CMK (cell line): ENCODE measurements around the gene TMEM144.

Experiments used
- DNase-seq: peaks from one replicate; pipeline ENCODE4 v3.0.0-alpha.2; 2010; ENCODE audit warnings: low read depth

TMEM144 gene

DNA sequence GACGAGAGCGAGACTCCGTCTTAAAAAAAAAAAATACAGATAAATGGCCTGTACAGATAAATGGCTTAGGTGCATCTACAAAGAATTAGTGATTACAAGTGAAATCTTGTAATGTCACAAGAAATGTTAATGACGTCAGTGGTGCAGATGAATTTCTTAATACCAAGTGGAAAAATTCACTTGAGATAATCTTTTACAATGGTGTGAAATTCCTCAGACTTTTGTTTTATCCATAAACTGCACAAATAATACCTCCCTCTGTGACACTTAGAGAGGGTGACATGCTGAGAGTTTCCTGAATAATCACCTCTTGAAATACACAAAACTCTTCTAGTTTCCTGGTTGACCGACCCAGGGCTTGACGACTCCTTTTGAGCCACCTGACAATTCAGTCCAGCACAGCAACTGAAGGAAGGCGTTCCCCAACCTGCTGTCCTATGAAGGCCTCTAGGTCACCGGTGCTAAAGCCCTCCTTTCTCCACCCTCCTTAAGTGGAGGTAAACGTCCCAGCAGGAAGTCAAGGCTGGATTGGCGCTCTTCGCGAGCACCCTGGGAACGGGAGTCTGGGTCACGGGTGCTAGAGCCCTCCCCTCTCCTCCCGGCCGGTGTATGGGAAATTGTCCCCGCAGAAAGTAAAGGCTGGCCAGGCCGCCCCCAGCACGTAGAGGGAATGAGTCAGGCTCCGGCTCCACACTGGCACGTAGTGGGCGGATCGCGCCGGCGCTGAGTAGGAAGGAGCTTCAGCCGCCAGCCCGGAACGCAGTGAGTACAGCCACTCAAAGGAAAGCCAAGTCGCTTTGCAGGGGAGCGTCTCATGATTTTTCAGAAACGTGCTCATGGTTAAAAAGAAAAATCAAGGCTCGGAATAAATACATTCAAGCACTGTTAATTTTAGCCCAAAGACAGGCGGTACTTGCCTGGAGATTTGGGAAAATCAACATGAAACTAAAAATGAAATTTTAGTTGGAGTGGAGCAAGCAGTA is at the start of gene TMEM144:
TSS of gene TMEM144 (plus strand) at position 662 of the 983 bp plus-strand sequence. CDS start 2,182 bp downstream, outside the sequence.
- peak; percentile 21 for DNase-seq

DNA sequence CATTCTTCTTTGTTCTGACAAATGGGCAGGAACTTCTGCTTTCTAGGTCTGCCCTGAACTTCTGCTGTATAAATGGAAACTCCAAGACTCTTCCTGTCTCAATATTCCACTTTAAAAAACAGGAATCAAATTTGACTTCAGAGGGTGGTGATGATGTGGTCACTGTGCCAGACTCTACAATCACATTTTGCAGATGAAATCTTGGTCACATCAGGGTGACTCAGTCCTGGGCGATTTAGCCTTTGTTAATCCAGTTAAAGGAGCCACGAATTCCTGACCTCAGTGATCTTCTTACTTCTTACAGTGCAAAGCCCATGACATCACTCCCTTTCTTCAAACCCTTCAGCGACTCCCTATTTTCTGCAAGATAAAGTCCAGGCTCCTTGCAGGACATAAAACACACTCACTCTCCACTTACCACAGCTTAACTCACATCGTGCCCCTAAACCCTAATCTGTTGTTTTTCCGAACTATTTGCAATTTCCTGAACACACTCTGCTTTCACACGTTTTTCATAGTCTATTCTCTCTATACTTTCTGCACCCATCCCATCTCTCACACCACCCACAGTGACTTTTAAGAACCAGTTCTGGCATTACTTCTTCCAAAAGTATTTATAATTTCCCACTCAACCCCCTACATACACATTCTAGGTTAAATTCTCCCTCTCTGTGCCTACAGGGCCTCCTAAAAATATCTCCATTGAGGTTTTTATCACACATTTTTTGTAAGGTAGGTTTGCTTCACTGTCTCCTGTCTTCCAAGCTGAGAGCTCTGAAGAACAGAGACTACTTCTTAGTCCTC is 48.5 kb upstream of the TMEM144 start:
- DNase-seq, result no peak

DNA sequence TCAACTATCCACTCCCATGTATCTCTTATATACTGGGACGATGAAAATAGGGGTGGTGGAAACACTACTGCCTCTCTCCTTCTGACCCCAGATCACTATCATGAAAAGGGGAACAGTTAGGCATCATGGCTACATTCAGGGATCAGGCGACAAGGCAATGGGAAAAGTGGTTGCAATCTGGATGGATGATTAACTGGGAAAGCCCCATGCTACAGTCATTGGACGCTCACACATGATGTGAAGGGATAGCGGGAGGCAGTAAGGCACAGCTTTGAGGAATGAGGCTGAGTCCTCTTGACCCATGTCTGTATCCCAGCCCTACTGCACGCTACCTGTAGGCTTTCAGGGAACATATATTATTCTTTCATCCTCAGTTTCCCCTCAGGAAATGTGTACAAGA is 47.7 kb upstream of the TMEM144 start:
- DNase-seq, result no peak

DNA sequence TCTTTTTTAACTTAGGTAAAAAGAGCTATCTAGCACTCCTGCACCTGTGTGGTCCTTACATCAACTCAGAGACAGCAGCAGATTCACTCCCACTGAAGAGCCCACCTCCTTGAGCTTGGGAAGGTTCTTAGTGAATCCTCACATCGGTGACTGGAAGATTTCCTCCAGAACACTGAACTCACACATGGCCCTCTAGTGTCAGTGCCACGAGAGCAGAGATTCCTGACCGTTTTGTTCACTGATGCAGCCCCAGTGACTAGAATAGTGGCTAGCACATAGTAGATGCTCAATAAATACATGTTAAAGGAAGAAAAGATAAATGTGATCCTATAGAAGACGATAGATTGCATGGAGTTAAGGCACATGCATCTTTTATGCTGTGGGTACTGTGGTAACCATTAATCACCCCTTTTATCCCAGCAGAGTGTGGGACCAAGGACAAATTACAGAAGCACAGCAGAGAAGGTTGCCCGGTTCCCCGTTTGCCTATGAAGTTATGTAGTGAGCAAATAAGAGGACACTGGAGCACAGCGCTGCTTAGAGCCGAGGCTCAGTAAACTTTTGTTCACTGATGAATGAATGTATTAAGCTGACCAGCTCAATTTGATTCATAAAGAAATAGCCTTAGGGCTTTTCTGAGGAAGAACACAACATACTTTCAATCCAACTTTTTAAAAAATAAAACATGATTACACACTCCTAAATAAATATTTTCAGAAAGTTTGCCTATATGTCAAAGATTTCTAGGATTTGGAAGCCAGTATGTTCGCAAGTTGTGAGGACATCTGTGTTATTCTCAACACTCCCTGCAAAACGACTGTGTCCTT is 46.1 kb upstream of the TMEM144 start:
- no peak for DNase-seq

DNA sequence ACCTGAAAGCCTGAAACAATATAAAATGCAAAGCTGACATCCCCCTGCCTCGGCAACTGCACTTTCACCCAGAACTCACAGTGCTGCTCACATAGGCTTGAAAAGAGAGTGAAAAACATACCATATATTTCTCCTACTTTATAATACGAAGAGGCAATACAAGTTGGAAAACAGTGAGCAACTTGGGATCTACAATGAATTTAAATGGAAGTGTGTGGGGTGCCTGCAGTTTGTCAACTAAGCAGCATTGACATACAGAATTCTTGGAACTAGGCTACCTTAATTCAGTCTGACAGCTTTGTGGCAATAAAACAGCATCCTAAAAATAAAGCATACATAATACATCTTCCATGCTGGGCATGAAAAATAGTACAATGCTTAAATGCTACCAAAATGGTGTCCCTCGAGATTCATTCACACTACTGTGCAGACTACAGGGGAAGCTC is 45.5 kb upstream of the TMEM144 start:
- DNase-seq, result no peak

DNA sequence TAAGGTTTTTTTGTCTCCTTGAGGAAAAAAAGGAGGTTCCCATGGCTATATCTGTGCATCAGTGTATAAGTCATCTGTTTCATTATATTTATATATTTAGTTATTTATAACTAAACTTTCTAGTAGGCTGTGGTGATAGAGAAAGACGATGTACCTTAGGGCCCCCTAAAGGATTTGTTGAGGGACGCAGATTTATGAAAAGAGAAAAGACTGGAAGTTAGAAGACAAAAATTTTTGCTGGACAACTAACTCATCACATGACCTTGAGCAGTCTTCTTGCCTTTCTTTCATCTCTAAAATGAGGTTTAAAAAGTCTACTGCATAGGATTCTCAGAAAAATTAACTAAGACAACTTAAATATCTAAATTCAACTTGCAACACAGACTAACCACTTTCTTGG is 43.6 kb upstream of the TMEM144 start:
- no peak for DNase-seq

DNA sequence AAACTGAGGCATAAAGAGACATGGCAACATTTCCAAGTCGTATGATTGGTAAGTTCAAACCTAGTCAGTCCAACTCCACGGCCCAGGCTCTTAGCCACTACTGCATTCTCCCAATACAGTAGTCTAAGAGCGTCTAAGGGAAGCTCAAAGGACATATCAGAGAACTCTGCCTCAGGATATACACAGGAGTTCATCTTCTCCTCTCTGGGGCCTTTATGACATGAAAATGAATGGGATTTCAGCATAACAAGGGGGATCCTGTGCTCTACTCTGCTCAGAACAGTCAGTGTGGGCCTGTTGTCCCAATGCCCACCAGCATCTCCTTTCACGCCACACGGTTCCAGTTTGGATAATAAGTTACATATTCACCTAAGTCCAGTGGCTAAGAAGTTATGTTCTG is 41.7 kb upstream of the TMEM144 start:
- DNase-seq, result no peak

DNA sequence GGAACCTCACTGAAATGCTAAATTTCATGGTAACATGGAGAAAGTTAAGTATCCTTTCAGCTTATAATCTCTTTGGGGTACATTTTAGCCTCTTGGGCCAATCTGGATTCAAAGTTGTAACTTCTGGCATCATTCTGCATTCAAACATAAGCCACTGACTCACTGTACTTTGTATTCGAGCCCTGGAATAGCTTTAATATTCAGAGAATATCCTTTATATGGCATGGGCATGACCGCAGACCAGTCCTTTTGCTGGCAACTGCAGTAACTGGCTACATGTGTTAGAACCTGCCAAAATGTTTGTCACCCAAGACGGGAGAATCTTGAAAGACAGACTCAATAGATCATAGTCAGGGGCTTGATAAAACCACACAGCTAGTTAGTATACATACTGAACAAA is 40.8 kb upstream of the TMEM144 start:
- DNase-seq, result no peak

DNA sequence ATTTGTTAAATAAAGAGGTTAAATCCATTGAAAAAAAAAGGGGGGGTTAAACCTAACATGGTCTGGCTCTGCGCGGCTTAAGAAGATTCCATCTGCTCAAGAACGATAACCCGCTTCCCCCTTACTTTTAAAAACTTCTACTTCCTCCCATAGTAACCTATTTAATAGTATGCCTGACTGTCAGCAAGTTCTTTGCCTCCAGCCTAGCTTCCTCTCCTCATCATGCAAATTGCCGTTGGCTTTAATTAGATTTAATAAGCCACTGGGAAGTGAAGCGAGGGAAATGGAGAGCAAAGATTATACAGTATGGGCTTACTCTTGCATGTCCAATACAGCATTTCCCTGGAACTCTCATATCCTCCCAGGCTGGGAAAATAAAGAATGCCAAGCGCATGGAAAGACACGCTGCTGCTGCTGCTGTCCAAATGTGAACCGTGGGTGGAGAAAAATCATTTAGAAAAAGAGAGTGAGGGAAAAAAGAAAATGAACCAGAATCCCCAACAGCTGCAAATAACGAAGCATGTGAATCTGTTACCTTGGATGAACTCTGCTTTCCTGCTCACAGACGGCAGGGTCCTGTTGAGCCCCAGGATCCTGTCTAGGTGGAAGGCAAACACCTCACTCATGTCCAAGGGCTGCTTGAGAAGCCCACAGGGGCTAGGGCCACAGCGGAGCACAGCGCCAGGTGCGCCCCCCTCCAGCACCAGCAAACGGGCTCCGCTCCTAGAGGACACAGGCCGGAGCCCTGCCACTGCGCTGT is 40.2 kb upstream of the TMEM144 start:
- peak; percentile 58 for DNase-seq

DNA sequence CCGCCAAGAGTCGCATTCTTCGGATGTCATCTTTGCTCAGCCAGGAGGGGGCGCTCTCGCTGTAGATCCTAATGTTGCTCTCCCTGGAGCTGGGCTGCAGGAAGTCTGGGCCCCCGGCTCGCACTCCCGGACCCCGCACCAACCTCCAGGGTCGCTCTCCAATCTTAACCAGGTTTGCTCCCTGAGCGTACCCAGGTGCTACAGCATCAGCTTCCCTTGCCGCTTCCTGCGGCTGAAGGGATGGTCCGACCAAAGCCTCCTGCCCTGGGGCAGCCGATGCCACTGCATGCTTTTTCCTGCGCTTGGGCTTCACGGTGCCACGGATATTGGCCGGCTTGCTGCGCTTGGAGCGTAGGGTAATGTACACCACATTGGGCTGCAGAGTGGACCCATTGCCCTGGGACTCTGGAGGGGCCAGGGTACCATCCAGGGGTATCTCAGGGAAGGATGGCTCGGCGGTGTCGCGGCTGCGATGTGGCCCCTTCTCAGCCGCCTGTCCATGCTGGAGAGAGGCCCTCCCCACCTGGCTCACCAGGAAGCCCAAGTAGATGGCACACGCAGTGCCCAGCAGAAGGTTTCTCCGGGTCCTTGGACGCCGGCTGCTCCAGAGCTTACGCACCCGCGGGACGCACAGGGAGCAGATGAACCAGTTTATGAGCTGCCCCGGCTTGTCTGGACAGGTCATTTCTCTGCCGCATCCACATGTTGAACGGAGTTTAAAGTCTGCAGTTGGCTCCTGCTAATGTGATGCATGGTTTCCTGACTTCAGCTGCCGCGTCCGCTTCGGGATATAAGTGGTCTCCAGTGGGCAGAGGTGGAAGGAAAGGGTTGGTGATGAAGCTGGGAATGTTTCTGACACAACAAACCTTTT is 39.4 kb upstream of the TMEM144 start:
- no peak for DNase-seq

DNA sequence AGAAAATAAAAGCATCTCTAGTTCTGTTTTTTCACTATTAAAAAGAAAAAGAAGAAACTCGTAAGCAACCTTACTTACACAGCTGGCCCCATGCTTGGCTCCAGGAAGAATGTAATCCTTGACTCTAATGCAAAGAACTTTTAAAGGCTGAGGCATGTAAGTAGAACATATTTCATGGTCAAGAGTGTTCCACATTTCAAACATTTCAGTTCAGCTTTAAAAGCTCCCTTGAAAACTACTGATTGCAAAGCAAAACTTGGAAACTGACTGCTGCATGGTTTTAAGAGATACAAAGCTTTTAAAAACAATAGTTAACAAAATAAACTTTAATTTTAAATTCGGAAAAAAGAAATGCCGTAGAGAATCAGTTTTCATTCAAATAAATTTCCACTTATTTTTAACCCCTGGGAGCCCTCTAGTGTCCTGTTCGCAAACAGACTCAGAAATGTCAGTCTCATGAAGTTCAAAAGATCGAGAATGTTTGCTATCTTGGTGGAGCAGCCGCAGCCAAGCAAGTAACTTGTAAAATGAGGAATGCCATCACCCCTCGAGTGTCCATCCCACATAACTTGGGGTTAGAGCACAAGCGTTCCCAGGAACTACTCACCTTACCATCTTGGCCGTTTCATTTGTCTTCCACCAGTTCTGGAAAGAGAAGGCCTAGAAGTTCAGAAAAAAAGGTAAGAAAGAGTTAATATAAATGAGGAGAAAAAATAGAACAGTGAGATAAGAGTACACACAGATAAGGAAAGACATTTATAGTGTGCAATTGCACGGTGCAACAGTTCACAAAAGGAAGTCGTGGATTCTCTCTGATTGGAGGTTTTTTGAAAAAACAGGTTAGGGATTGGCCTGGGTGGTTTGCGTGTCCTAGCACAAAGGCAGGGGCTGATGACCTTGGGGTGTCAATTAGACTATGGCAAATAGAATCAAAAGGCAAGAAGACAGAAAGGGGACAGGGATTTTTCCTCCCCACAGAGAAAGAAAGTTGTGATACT is 37.7 kb upstream of the TMEM144 start, which contains the start of gene GASK1B:
TSS of gene GASK1B (minus strand) at position 765 of the 998 bp plus-strand sequence. CDS start 1,650 bp downstream, outside the sequence.
- DNase-seq, result no peak

DNA sequence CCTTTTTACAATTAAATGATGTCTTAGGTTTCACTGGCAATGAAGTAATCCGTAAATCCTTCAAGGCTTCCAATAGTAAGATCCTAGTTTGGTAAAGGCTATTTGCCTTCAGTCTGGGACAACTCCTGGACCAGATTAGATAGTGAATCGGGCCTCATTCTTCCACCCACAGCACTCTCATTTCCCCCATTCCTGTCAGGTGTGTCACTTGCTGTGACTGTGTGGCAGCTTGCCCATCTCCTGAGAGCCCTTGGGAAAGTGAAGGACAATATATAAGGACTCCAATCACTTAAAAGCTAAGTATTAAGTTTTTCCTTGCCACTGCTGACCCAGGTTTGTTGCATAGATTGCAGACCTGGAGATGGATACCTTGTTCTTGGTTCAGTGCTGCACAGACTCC is 34.2 kb upstream of the TMEM144 start:
- DNase-seq, result no peak

DNA sequence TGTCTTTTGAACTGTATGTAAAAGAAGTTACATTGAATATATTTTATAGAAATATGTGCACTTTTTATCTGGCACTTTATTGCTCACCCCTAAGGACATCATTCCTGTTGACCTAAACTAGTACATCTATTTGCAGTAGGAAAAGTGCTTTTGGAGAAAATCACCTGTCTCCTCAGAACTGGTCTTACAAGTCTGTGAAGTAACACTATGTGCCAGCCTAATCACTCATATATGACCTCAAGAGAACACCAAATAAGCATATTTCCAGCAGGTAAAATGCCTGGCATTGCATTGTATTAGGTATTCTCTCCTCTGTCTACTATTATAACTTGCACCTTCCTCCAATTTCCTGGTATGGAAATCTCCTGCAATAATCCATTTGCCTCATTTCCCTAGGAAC is 33.5 kb upstream of the TMEM144 start:
- no peak for DNase-seq

DNA sequence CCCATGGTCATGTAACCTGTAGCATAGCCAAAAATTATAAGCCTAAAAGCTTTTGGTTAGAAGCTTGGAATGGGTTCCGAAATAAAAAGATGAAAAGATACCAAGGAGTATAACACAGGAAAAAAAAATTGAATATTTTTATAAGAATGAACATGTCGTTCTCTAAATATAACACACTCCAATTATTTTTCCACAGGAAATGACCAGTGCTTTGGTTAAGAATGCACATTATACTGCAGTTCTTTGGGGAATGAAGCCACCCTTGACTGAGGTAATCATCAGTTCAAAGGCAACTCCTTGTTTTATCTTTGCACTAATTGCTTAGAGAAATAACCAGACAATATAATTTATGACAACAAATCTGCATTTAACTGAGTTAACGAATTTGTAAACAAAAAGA is 30.8 kb upstream of the TMEM144 start:
- DNase-seq, result no peak

DNA sequence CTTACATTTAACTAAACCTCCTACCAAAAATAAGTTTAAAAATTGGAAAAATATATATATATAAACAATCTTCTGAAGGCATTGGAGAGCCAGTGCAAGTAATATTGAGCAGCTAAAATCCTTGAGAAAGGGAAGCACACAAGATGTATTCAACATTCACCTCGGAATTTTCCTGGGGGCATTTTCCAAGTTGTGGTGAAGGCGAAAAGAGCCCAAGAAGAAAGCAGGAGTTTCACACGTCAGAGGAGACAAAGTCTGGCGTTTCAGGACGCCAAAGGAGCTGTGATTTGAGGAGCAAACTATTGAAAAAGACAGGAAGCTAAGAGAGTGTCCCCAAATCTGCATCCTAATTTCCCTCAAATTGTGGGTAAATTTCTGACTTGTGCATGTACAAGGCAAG is 28.4 kb upstream of the TMEM144 start:
- DNase-seq, result no peak

DNA sequence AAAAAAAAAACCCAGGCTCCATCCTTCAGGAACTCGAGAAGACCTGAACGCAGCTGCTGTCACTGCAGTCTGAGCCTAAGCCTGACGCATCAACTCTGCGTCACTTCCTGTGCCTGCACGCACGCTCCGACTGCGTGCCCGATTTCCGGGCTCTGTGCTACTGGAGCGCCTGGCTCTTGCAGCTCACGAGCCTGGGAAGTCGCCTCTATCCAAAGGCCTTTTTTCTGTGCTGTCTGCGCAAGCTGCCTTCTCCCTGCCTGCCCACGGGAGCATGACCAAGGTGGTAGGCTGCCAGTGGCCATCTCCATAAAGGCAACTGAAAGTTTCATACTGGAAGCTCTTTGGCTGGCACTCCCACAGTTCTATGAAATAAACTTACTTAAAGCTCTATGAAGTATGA is 27.6 kb upstream of the TMEM144 start:
- no peak for DNase-seq

DNA sequence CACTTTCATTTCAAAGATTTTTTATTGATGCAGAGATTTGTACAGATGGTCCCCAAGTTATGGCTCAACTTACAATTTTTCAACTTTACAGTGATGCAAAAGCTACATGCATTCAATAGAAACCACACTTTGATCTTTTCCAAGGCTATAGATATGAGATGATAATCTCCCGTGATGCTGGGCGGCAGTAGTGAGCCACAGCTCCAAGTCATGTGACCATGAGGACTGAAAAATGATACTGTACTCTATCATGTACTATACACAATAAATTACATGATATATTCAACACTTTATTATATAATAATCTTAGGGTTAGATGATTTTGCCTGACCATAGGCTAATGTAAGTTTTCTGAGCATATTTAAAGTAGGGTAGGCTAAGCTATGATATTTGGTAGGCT is 23.5 kb upstream of the TMEM144 start:
- DNase-seq, result no peak

DNA sequence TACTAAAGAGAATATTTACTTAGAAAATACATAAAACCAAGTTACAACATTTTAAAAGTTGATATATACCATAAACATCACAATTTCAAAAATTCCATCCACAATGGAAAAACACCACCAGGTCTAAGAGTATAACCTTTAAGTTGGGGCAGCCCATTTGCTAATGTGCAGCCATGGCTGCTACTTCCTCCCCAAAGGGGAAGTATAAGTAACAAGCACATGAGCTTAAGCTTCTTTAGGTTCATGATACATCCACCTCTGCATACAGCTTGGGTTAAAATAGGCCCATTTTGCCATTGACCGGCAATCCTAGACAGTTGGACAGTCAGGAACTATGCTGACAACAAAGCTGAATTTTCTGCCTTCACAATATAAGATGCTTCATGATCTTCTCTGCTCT is 20.9 kb upstream of the TMEM144 start:
- DNase-seq, result no peak

DNA sequence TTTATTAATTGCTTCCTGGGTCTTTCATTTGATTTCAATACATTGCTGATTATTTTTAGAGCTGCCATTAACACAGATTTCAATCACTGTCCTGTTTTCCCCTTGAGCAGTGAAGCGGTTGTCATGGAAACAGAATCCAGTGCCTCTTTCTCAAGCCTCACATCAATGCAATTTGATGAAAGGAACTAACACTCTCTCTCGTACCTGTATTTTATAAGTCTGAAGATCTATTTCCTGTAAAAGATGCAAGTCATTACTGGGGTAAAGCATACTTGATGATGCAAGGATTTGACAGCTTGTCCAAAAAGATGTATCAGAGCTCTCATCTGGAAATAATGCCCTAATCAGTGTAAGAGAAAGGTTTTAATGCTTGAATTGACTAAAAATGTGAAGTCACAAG is 19.6 kb upstream of the TMEM144 start:
- DNase-seq, result no peak
